SU-DHL-6 (cell line): ENCODE data around the gene ABCG1.

Experiments used
- EZH2phosphoT487 ChIP-seq: fragments of 200-600 bp; sonication (generic), shearing (Covaris generic); conservative IDR thresholded peaks from 2 replicates; pipeline ENCODE4 v1.6.1; 2018; ENCODE audit warnings: mild to moderate bottlenecking, antibody characterized with exemption, low read length, moderate library complexity, mixed read lengths
- TF ChIP-seq, protein P1 (sequence below): fragments of 200-600 bp; sonication (generic); IDR thresholded peaks from one replicate; pipeline ENCODE4 v1.5.1; 2017; ENCODE audit warnings: antibody characterized with exemption, mild to moderate bottlenecking, low read length, moderate library complexity; ENCODE audit not compliant: insufficient read depth, poor library complexity, severe bottlenecking

DNA sequence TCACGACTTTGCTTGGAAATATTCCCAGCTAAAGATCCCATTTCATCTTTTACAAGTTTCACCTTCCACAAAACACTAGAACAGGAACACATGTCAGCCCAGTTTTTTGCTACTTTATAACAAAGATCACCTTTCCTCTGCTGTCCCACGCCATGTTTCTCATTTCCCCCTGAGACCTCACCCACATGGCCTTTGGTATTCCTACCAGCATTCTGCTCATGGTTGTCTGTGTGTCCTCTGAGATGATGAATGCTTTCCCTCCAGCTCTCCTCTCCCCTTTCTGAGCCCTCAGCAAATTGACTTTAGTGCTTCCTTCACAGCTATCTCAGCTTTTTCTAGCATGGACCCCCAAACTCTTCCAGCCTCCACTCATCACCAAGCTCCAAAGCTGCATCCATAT is 32.3 kb upstream of the ABCG1 start:
- TF ChIP-seq, protein P1, sequence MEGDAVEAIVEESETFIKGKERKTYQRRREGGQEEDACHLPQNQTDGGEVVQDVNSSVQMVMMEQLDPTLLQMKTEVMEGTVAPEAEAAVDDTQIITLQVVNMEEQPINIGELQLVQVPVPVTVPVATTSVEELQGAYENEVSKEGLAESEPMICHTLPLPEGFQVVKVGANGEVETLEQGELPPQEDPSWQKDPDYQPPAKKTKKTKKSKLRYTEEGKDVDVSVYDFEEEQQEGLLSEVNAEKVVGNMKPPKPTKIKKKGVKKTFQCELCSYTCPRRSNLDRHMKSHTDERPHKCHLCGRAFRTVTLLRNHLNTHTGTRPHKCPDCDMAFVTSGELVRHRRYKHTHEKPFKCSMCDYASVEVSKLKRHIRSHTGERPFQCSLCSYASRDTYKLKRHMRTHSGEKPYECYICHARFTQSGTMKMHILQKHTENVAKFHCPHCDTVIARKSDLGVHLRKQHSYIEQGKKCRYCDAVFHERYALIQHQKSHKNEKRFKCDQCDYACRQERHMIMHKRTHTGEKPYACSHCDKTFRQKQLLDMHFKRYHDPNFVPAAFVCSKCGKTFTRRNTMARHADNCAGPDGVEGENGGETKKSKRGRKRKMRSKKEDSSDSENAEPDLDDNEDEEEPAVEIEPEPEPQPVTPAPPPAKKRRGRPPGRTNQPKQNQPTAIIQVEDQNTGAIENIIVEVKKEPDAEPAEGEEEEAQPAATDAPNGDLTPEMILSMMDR: no peak
- TF ChIP-seq EZH2phosphoT487: no peak
